Common myeloid progenitor, CD34-positive (primary cell): Measurements from ENCODE around the gene GALNT10.

Source experiments
- CTCF ChIA-PET: fragments of 350-600 bp; sonication (Branson Sonifier 250); formaldehyde crosslinking; loops from one replicate; lab custom pipeline; 2021; ENCODE audit warnings: antibody characterized with exemption; lab: Charles Lee
- POLR2A ChIA-PET: fragments of 350-600 bp; sonication (Branson Sonifier 250); formaldehyde crosslinking; loops from one replicate; lab custom pipeline; 2021; ENCODE audit warnings: antibody characterized with exemption; lab: Charles Lee
- DNase-seq, 3 donors: peaks; one replicate each; pipeline versions ENCODE4 v3.0.0 to v3.0.0-alpha.2; 2013
- H3K27ac ChIP-seq, 2 experiments: 1 replicate in 1 of 2; 2 replicates in 1 of 2; pipeline ENCODE4 v1.7.0; 2013; ENCODE audit warnings: inconsistent platforms in 2 of 2, low read length in 2 of 2, mild to moderate bottlenecking in 2 of 2, low read depth in 1 of 2, moderate library complexity in 1 of 2; ENCODE audit not compliant: severe bottlenecking in 2 of 2, insufficient read depth in 1 of 2, poor library complexity in 1 of 2
- H3K27me3 ChIP-seq, 5 experiments: replicated peaks in 2 of 5; 1 replicate in 3 of 5; 2 replicates in 2 of 5; pipeline versions ENCODE4 v1.6.1 to v1.7.0; 2013; ENCODE audit warnings: low read length in 4 of 5, mild to moderate bottlenecking in 2 of 5, moderate library complexity in 2 of 5, inconsistent platforms in 1 of 5; ENCODE audit not compliant: insufficient read depth in 5 of 5, control insufficient read depth in 4 of 5
- H3K36me3 ChIP-seq, 4 experiments: 1 replicate in 2 of 4; 2 replicates in 2 of 4; pipeline versions ENCODE4 v1.6.1 to v1.7.0; 2013; ENCODE audit warnings: low read length in 3 of 4, control low read depth in 1 of 4, mild to moderate bottlenecking in 1 of 4; ENCODE audit not compliant: control insufficient read depth in 4 of 4, insufficient read depth in 4 of 4
- H3K4me1 ChIP-seq, 4 experiments: 1 replicate in 3 of 4; 2 replicates in 1 of 4; pipeline versions ENCODE4 v1.6.1 to v1.7.1; 2013; ENCODE audit warnings: low read length in 3 of 4, mild to moderate bottlenecking in 3 of 4, control low read depth in 1 of 4, inconsistent platforms in 1 of 4, moderate library complexity in 1 of 4; ENCODE audit not compliant: control insufficient read depth in 4 of 4, insufficient read depth in 4 of 4; ENCODE audit errors: control extremely low read depth in 1 of 4
- H3K4me3 ChIP-seq, 7 experiments: 1 replicate in 4 of 7; 2 replicates in 3 of 7; pipeline versions ENCODE4 v1.5.1 to v1.7.0; 2013; ENCODE audit warnings: mild to moderate bottlenecking in 7 of 7, low read length in 6 of 7, moderate library complexity in 6 of 7, inconsistent platforms in 2 of 7, low read depth in 2 of 7, control low read depth in 1 of 7; ENCODE audit not compliant: insufficient read depth in 4 of 7, control insufficient read depth in 1 of 7; ENCODE audit errors: extremely low read depth in 1 of 7
- H3K9me3 ChIP-seq, 5 experiments: 1 replicate in 4 of 5; 2 replicates in 1 of 5; pipeline versions ENCODE4 v1.6.1 to v1.7.1; 2013; ENCODE audit warnings: low read length in 4 of 5, mild to moderate bottlenecking in 2 of 5, inconsistent platforms in 1 of 5, low read depth in 1 of 5, moderate library complexity in 1 of 5; ENCODE audit not compliant: control insufficient read depth in 4 of 5, insufficient read depth in 2 of 5; ENCODE audit errors: control extremely low read depth in 1 of 5
- WGBS: methylation state at CpG from one replicate; pipeline ENCODE4 v1.1.5; 2013; ENCODE audit not compliant: insufficient coverage; 5-methylcytosine and 5-hydroxymethylcytosine counted together

Gene GALNT10

GRCh38 chr5:154344461-154344860, 153.9 kb downstream of the GALNT10 start:
- Histone ChIP-seq H3K4me1 (no peaks in the 10 kb centered on the region), H3K4me3 (no peak overlapping the region), H3K27ac (no peak overlapping the region), H3K9me3 (no peaks in the 10 kb centered on the region), H3K27me3 (no peaks in the 10 kb centered on the region), H3K36me3 (no peaks in the 10 kb centered on the region)
- DNase-seq: no peak
- ChIA-PET POLR2A (no interaction called here), CTCF (interaction anchor here (1.6 kb wide), 1 partner anchor 63 kb away, joined by 4 read pairs; no protein-coding TSS in a partner anchor)
- WGBS: 96% methylated on average over 4 of the region's 5 CpGs

GRCh38 chr5:154345255-154345952, 154.9 kb downstream of the GALNT10 start:
- whole genome bisulfite sequencing: 83% methylated on average over 1 of the region's 5 CpGs
- Histone ChIP-seq H3K4me3 (no peak overlapping the region), H3K27me3 (no peaks in the 10 kb centered on the region), H3K36me3 (no peaks in the 10 kb centered on the region), H3K9me3 (no peaks in the 10 kb centered on the region), H3K4me1 (no peaks in the 10 kb centered on the region), H3K27ac (no peak overlapping the region)
- POLR2A ChIA-PET: interaction anchor here (0.6 kb wide), 1 partner anchor 9 kb away, joined by 3 read pairs; no protein-coding TSS in a partner anchor
- CTCF ChIA-PET: interaction anchor here (1.7 kb wide), 1 partner anchor 8 kb away, joined by 5 read pairs; no protein-coding TSS in a partner anchor
- no peak for DNase-seq

- CTCF ChIA-PET: interaction anchor here (1.1 to 1.7 kb wide), 2 partner anchors 9 to 149 kb away, joined by 3 to 5 read pairs; no protein-coding TSS in a partner anchor
- WGBS: no CpG with 5 or more reads among the region's 1 CpG
Measured at GRCh38 chr5:154346427-154346826, 155.9 kb downstream of the GALNT10 start.

GRCh38 chr5:154349626-154350264, 159.2 kb downstream of the GALNT10 start:
- Histone ChIP-seq H3K4me1 (no peaks in the 10 kb centered on the region), H3K36me3 (no peaks in the 10 kb centered on the region), H3K4me3 (no peak overlapping the region), H3K27me3 (no peaks in the 10 kb centered on the region), H3K27ac (no peak overlapping the region), H3K9me3 (no peaks in the 10 kb centered on the region)
- DNase-seq: no peak
- ChIA-PET POLR2A (no interaction called here), CTCF (interaction anchor here (0.7 kb wide), 1 partner anchor 1582 kb away, joined by 3 read pairs; no protein-coding TSS in a partner anchor)
- WGBS: 97% methylated on average over 3 of the region's 5 CpGs

More at GRCh38 chr5:154346427-154346826, 155.9 kb downstream of the GALNT10 start:
- POLR2A ChIA-PET: no interaction called here
- Histone ChIP-seq H3K36me3 (no peaks in the 10 kb centered on the region), H3K4me1 (no peaks in the 10 kb centered on the region), H3K9me3 (no peaks in the 10 kb centered on the region), H3K27me3 (no peaks in the 10 kb centered on the region), H3K27ac (no peak overlapping the region), H3K4me3 (no peak overlapping the region)
- DNase-seq: no peak

GRCh38 chr5:154351141-154351540, 160.6 kb downstream of the GALNT10 start:
- ChIA-PET POLR2A (no interaction called here), CTCF (no interaction called here)
- no peak overlapping the region for H3K27ac ChIP-seq
- no peaks in the 10 kb centered on the region for H3K9me3 ChIP-seq
- no peak overlapping the region for H3K4me3 ChIP-seq
- H3K4me1 ChIP-seq: no peaks in the 10 kb centered on the region
- H3K27me3 ChIP-seq: no peaks in the 10 kb centered on the region
- H3K36me3 ChIP-seq: no peaks in the 10 kb centered on the region
- DNase-seq: no peak

- no peak for DNase-seq
- ChIA-PET POLR2A (no interaction called here), CTCF (interaction anchor here (2.1 kb wide), 1 partner anchor 35 kb away, joined by 5 read pairs; no protein-coding TSS in a partner anchor)
- Histone ChIP-seq H3K36me3 (no peaks in the 10 kb centered on the region), H3K4me1 (no peaks in the 10 kb centered on the region), H3K27ac (no peak overlapping the region), H3K9me3 (no peaks in the 10 kb centered on the region), H3K4me3 (no peak overlapping the region), H3K27me3 (no peaks in the 10 kb centered on the region)
- WGBS: 100% methylated on average over 2 of the region's 3 CpGs
Measured at GRCh38 chr5:154351566-154351965, 161.0 kb downstream of the GALNT10 start.

- ChIA-PET CTCF (interaction anchor here (1.2 to 2.1 kb wide), 2 partner anchors 21 to 34 kb away, joined by 3 to 5 read pairs; no protein-coding TSS in a partner anchor), POLR2A (no interaction called here)
- Histone ChIP-seq H3K4me1 (no peaks in the 10 kb centered on the region), H3K4me3 (no peak overlapping the region), H3K9me3 (no peaks in the 10 kb centered on the region), H3K36me3 (no peaks in the 10 kb centered on the region), H3K27me3 (no peaks in the 10 kb centered on the region), H3K27ac (no peak overlapping the region)
- DNase-seq: no peak
- WGBS: 100% methylated on average over 5 of the region's 11 CpGs
Measured at GRCh38 chr5:154352960-154353548, 162.5 kb downstream of the GALNT10 start.
